K562 (cell line): ENCODE results near the gene FMOD. TPM values are rescaled to one million over a fixed set of nuclear protein-coding genes. Genes with fewer than 3 reads are reported as not detected.
A peak's percentile ranks its signal among the peaks of the same experiment; 100 is the strongest.

Experiments used
- DIDO1 ChIP-seq: fragments of 450-650 bp; IDR thresholded peaks from 2 replicates; pipeline ENCODE4 v1.6.1; 2016; ENCODE audit warnings: low read depth, missing biosample characterization, missing genetic modification characterization
- HDAC1 ChIP-seq, 2 experiments: fragments of 450-650 bp; IDR thresholded peaks; 2 replicates each; pipeline ENCODE4 v1.6.1; 2016 to 2017; ENCODE audit warnings: inconsistent platforms in 1 of 2, mild to moderate bottlenecking in 1 of 2, moderate library complexity in 1 of 2
- KAT7 ChIP-seq: sonication (generic); formaldehyde crosslinking; IDR thresholded peaks from 2 replicates; pipeline ENCODE4 v1.8.0; 2022; ENCODE audit warnings: missing genetic modification reagents, mild to moderate bottlenecking, borderline replicate concordance
- KDM5B ChIP-seq: fragments of 200-600 bp; sonication (generic); IDR thresholded peaks from 2 replicates; pipeline ENCODE4 v1.6.1; 2012; ENCODE audit warnings: low read depth, mild to moderate bottlenecking, moderate library complexity, low read length, control low read depth, inconsistent platforms; ENCODE audit not compliant: insufficient replicate concordance
- MYC ChIP-seq, 2 experiments: fragments of 250-450 bp in 1 of 2; sonication (Bioruptor Pico) in 1 of 2; IDR thresholded peaks; 2 replicates each; pipeline versions ENCODE4 v1.5.1 to v1.6.1; 2012 to 2021; ENCODE audit warnings: low read depth in 2 of 2, borderline replicate concordance in 1 of 2, improper control_type of control experiment in 1 of 2, low read length in 1 of 2, mild to moderate bottlenecking in 1 of 2, moderate library complexity in 1 of 2
- NCOA4 ChIP-seq: fragments of 450-650 bp; IDR thresholded peaks from 2 replicates; pipeline ENCODE4 v1.6.1; 2018; ENCODE audit warnings: mild to moderate bottlenecking; ENCODE audit not compliant: partially characterized antibody
- NFIX ChIP-seq: fragments of 250-450 bp; sonication (Bioruptor Pico); IDR thresholded peaks from 2 replicates; pipeline ENCODE4 v1.4.0; 2020; ENCODE audit warnings: low read depth, mild to moderate bottlenecking, moderate library complexity
- NFXL1 ChIP-seq: fragments of 450-650 bp; formaldehyde crosslinking; IDR thresholded peaks from 2 replicates; pipeline ENCODE4 v1.4.0; 2021; ENCODE audit warnings: mild to moderate bottlenecking
- POLR3G ChIP-seq: IDR thresholded peaks from 2 replicates; pipeline ENCODE4 v1.6.1; 2011; ENCODE audit not compliant: insufficient read length, insufficient replicate concordance; ENCODE audit errors: extremely low read depth
- ZKSCAN8 ChIP-seq: fragments of 200-800 bp; sonication (Bioruptor generic); IDR thresholded peaks from 2 replicates; pipeline ENCODE4 v1.6.1; 2016; ENCODE audit warnings: missing genetic modification characterization, missing compliant biosample characterization
- ZNF324 ChIP-seq: fragments of 250-450 bp; sonication (Bioruptor Pico); IDR thresholded peaks from 2 replicates; pipeline ENCODE4 v1.4.0; 2020; ENCODE audit warnings: mild to moderate bottlenecking
- ZNF41 ChIP-seq: fragments of 250-450 bp; sonication (Bioruptor Pico); conservative IDR thresholded peaks from 2 replicates; pipeline ENCODE4 v1.4.0; 2020; ENCODE audit warnings: mild to moderate bottlenecking
- ZNF764 ChIP-seq: fragments of 250-450 bp; sonication (Bioruptor Pico); IDR thresholded peaks from 2 replicates; pipeline ENCODE4 v1.4.0; 2020; ENCODE audit warnings: low read depth, mild to moderate bottlenecking, moderate library complexity
- ZNF778 ChIP-seq: fragments of 450-650 bp; formaldehyde crosslinking; IDR thresholded peaks from 2 replicates; pipeline ENCODE4 v1.4.0; 2020; ENCODE audit warnings: mild to moderate bottlenecking, moderate library complexity
- polyA plus RNA-seq, 8 experiments: library from polyadenylated mRNA; depleted of rRNA in 4 of 8; stranded (reverse) in 5 of 8; unstranded in 3 of 8; fragments of >200 nt; fragmentation: Nextera tagmentation in 2 of 8; fragmentation: Illumina TruSeq in 1 of 8; extraction: Ambion mirVana in 2 of 8; extraction: Trizol in 1 of 8; gene quantifications; 2 replicates each; pipeline versions ENCODE4 v1.2.1 to v1.2.3, GENCODE V29; 2011 to 2014; ENCODE audit warnings: inconsistent platforms in 1 of 8, missing spikeins in 1 of 8
- total RNA-seq, 7 experiments: library from RNA; depleted of rRNA in 6 of 7; stranded (reverse); fragments of >200 nt in 6 of 7; fragmentation: Illumina TruSeq in 2 of 7; extraction: Trizol in 2 of 7; gene quantifications; 2 replicates each; pipeline versions ENCODE4 v1.2.1 to v1.2.3, GENCODE V29; 2011 to 2021; ENCODE audit warnings: low replicate concordance in 1 of 7
- TF ChIP-seq, protein P1 (sequence below): sonication (generic); formaldehyde crosslinking; IDR thresholded peaks from 2 replicates; pipeline ENCODE4 v1.9.0; 2022; ENCODE audit warnings: mild to moderate bottlenecking, missing genetic modification reagents
- TF ChIP-seq, protein P2 (sequence below): fragments of 250-450 bp; sonication (Bioruptor Pico); IDR thresholded peaks from 2 replicates; pipeline ENCODE4 v1.9.0; 2021; ENCODE audit warnings: mild to moderate bottlenecking, inconsistent platforms
- TF ChIP-seq, protein P3 (sequence below): fragments of 200-400 bp; formaldehyde crosslinking; IDR thresholded peaks from 2 replicates; pipeline ENCODE4 v1.6.1; 2017; ENCODE audit warnings: mild to moderate bottlenecking, low read depth, low read length, moderate library complexity

Gene FMOD
- total and polyA plus RNA-seq, 9 of the 15 experiments (the other 6 are each of a cell fraction or from before 2014, with no cell fraction given) = 0.03 to 0.13 (median 0.03) TPM; not detected in 6

DNA sequence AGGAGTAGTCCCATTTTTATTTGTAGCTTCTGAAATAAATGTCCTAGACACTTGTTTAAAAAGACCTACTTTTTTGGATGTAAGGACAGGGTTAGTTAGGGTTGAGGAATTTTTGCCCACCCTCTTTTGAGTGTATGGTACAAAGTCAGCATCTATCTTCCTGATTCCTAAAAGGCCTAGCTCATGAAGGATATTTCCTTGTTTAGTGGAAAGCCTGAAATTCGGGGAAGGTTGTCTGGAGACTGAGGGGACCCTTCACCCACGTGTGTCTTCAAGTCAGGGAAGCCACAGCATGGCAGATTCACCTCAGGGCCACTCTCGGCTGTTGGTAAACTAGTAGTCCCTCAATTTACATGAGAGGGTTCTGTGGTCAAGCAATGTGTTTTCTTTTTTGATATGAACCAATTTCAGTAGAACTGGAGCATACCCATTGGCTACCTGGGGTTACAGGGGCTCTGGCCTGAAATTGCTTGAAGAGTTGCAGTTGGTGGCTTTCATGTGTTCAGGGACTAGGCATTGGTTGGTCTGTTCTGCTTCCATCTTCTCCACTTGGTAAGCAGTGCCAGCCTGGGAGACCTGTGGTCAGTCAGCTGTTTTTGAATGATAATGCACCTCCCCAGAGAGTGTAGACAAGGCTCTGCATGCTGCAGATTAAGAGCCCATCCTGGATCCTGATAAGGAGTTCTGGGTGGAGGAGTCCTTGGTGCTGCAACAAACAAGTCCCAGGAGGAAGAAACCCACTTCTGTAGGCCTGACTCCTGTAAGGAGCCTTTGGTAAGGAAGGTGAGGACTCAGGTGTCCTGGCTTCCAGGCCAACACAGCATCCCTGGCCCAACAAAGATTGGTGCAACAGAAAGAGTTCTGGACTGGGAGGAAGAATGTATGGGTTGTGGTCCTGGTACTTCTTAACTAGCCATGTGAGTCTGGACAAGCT, 39.3 kb downstream of the FMOD start (continued):
- TF ChIP-seq ZNF324 (CRISPR knock-in tag) (no peak; the same call in none of the 2 replicates), ZNF764 (CRISPR knock-in tag) (no peak), MYC (IDR thresholded peaks at IDR 0.05; ENCODE audit: low read depth, low read length) (peak; percentile 73), MYC (CRISPR knock-in tag; IDR thresholded peaks at IDR 0.05; ENCODE audit: borderline replicate concordance, low read depth) (no peak), HDAC1 (IDR thresholded peaks at IDR 0.05) (peak in 1 of 2 experiments; percentile 96; a peak in 3 of 4 replicates), KDM5B (no peak), ZKSCAN8 (CRISPR knock-in tag) (peak; percentile 90; the same call in 1 of the 2 replicates), ZNF41 (CRISPR knock-in tag) (peak; percentile 25; the same call in 1 of the 2 replicates), NFIX (CRISPR knock-in tag) (no peak), POLR3G (no peak), ZNF778 (CRISPR knock-in tag) (no peak), NFXL1 (CRISPR knock-in tag) (no peak), KAT7 (CRISPR knock-in tag) (no peak; the same call in 1 of the 2 replicates), DIDO1 (tag) (peak; percentile 36; the same call in 1 of the 2 replicates), NCOA4 (no peak)
- TF ChIP-seq, protein P1, sequence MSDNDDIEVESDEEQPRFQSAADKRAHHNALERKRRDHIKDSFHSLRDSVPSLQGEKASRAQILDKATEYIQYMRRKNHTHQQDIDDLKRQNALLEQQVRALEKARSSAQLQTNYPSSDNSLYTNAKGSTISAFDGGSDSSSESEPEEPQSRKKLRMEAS (CRISPR knock-in tag) = peak; percentile 68
- TF ChIP-seq, protein P2, sequence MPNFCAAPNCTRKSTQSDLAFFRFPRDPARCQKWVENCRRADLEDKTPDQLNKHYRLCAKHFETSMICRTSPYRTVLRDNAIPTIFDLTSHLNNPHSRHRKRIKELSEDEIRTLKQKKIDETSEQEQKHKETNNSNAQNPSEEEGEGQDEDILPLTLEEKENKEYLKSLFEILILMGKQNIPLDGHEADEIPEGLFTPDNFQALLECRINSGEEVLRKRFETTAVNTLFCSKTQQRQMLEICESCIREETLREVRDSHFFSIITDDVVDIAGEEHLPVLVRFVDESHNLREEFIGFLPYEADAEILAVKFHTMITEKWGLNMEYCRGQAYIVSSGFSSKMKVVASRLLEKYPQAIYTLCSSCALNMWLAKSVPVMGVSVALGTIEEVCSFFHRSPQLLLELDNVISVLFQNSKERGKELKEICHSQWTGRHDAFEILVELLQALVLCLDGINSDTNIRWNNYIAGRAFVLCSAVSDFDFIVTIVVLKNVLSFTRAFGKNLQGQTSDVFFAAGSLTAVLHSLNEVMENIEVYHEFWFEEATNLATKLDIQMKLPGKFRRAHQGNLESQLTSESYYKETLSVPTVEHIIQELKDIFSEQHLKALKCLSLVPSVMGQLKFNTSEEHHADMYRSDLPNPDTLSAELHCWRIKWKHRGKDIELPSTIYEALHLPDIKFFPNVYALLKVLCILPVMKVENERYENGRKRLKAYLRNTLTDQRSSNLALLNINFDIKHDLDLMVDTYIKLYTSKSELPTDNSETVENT (CRISPR knock-in tag) = no peak
- TF ChIP-seq, protein P3, sequence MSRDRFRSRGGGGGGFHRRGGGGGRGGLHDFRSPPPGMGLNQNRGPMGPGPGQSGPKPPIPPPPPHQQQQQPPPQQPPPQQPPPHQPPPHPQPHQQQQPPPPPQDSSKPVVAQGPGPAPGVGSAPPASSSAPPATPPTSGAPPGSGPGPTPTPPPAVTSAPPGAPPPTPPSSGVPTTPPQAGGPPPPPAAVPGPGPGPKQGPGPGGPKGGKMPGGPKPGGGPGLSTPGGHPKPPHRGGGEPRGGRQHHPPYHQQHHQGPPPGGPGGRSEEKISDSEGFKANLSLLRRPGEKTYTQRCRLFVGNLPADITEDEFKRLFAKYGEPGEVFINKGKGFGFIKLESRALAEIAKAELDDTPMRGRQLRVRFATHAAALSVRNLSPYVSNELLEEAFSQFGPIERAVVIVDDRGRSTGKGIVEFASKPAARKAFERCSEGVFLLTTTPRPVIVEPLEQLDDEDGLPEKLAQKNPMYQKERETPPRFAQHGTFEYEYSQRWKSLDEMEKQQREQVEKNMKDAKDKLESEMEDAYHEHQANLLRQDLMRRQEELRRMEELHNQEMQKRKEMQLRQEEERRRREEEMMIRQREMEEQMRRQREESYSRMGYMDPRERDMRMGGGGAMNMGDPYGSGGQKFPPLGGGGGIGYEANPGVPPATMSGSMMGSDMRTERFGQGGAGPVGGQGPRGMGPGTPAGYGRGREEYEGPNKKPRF = no peak
